ENCODE data around the gene DNAJC5. TPM values are rescaled to one million over a fixed set of nuclear protein-coding genes. Genes with fewer than 3 reads are reported as not detected.
A peak's percentile ranks its signal among the peaks of the same experiment; 100 is the strongest.

The DNAJC5 gene
- total RNA-seq, 1 experiment from 2014 or later: 124 TPM

GRCh38 chr20:63896264-63897105 lies 1.6 kb downstream of the DNAJC5 start:
- peaks cover 21% of the 10 kb centered on the region for H3K4me1 ChIP-seq

GRCh38 chr20:63897978-63898561 lies 3.1 kb downstream of the DNAJC5 start:
- Histone ChIP-seq H3K4me3 (ENCODE audit: low read depth, low read length) (no peak overlapping the region), H3K27me3 (replicated peaks; ENCODE audit: control insufficient read depth, insufficient read depth, low read length) (no peaks in the 10 kb centered on the region), H3K4me1 (peaks cover 21% of the 10 kb centered on the region), H3K36me3 (ENCODE audit: control insufficient read depth, insufficient read depth, low read length) (peaks cover 3% of the 10 kb centered on the region), H3K9me3 (no peaks in the 10 kb centered on the region)
- no peak for TF ChIP-seq CTCF (IDR thresholded peaks at IDR 0.05; ENCODE audit: insufficient read depth in 1 of 2, low read depth in 1 of 2, low read length in 1 of 2, severe bottlenecking in 1 of 2, unreplicated experiment in 1 of 2)
- DNase-seq: no peak
- intact Hi-C loops (cut with micrococcal nuclease; ENCODE audit: unreplicated experiment): loop anchor here (10.0 kb wide), 2 partner anchors 167 to 273 kb away; partner anchors contain the start of genes GMEB2 and TCEA2
- H3K4me3 Mint-ChIP-seq (ENCODE audit: unreplicated experiment): peak overlapping the region; percentile 63
- H3K9me3 Mint-ChIP-seq (ENCODE audit: unreplicated experiment): no peaks in the 10 kb centered on the region
- peaks cover 57% of the 10 kb centered on the region for H3K36me3 Mint-ChIP-seq (ENCODE audit: insufficient read depth, unreplicated experiment)
- peak overlapping the region; percentile 76 for H3K27ac Mint-ChIP-seq (ENCODE audit: unreplicated experiment)
- BruUV-seq (replicated peaks): no TSS peak
- CTCF ChIA-PET: no interaction called here
- POLR2A ChIA-PET: interaction anchor here (0.9 kb wide), 1 partner anchor 32 kb away, joined by 3 read pairs; the partner anchor contains the start of gene TPD52L2
- peaks cover 27% of the 10 kb centered on the region for H3K4me1 Mint-ChIP-seq (ENCODE audit: low read depth, unreplicated experiment)
- no peaks in the 10 kb centered on the region for H3K27me3 Mint-ChIP-seq (ENCODE audit: insufficient read depth, unreplicated experiment)

More at GRCh38 chr20:63896264-63897105, 1.6 kb downstream of the DNAJC5 start:
- Mint-ChIP-seq H3K27ac (ENCODE audit: unreplicated experiment) (peak overlapping the region; percentile 85), H3K4me1 (ENCODE audit: low read depth, unreplicated experiment) (peaks cover 27% of the 10 kb centered on the region), H3K36me3 (ENCODE audit: insufficient read depth, unreplicated experiment) (peaks cover 59% of the 10 kb centered on the region), H3K9me3 (ENCODE audit: unreplicated experiment) (no peaks in the 10 kb centered on the region), H3K27me3 (ENCODE audit: insufficient read depth, unreplicated experiment) (no peaks in the 10 kb centered on the region), H3K4me3 (ENCODE audit: unreplicated experiment) (peak overlapping the region; percentile 76)
- peak; percentile 72 to 78 for DNase-seq
- Histone ChIP-seq H3K36me3 (ENCODE audit: control insufficient read depth, insufficient read depth, low read length) (peaks cover under 1% of the 10 kb centered on the region; the same call in 1 of the 2 replicates), H3K27me3 (replicated peaks; ENCODE audit: control insufficient read depth, insufficient read depth, low read length) (no peaks in the 10 kb centered on the region), H3K4me3 (ENCODE audit: low read depth, low read length) (peak overlapping the region; percentile 61), H3K9me3 (no peaks in the 10 kb centered on the region)
- intact Hi-C loops (cut with micrococcal nuclease; ENCODE audit: unreplicated experiment): loop anchor here (1.0 to 10.0 kb wide), 3 partner anchors 12 to 272 kb away; partner anchors contain the start of genes GMEB2 and TCEA2
- BruUV-seq (replicated peaks): no TSS peak
- TF ChIP-seq CTCF (IDR thresholded peaks at IDR 0.05; ENCODE audit: insufficient read depth in 1 of 2, low read depth in 1 of 2, low read length in 1 of 2, severe bottlenecking in 1 of 2, unreplicated experiment in 1 of 2): no peak
- ChIA-PET POLR2A (interaction anchor here (0.5 to 3.9 kb wide), 6 partner anchors 15 to 375 kb away, joined by 3 to 49 read pairs (median 3); partner anchors contain the start of genes PRPF6, TPD52L2 and UCKL1), CTCF (interaction anchor here (0.6 to 2.8 kb wide), 5 partner anchors 58 to 270 kb away, joined by 3 to 11 read pairs (median 3); partner anchors contain the start of genes GMEB2 and PRPF6)

DNA sequence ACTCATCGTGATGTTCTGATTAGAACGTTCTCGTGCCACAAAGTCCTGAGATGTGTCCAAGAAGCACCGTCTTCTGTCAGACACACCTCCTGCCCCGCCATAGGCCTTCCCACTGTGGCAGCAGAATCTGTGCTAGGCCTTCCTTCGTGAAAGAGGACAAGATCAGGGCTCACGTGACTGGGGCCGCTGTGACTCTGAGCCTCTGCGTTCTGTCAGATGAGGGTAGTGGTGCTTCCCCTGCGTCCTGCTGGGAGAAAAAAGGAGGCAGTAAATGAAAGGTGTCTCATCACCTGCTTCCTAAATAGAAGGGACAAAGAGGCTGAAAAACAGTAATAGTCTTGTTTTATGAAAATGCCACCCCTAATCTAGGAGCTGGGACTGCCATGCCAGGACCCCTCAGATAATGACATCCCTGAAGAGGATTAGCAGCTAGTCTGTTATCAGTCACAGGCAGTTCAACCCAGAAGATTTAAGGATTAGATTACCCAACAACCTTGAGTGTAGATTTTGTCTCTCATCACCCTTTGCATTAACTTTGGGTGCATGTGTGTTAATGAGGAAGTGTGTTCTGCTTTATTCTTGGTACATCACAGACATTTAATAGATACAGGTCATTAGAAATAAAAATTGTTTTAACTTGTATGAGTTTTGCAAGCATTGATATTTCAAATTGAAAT lies 4.1 kb downstream of the DNAJC5 start:
- no peaks in the 10 kb centered on the region for H3K9me3 ChIP-seq
- ChIA-PET POLR2A (no interaction called here), CTCF (no interaction called here)
- H3K27me3 ChIP-seq (replicated peaks; ENCODE audit: control insufficient read depth, insufficient read depth, low read length): no peaks in the 10 kb centered on the region
- Mint-ChIP-seq H3K4me1 (ENCODE audit: low read depth, unreplicated experiment) (peaks cover 27% of the 10 kb centered on the region), H3K36me3 (ENCODE audit: insufficient read depth, unreplicated experiment) (peaks cover 64% of the 10 kb centered on the region), H3K4me3 (ENCODE audit: unreplicated experiment) (no peak overlapping the region), H3K9me3 (ENCODE audit: unreplicated experiment) (no peaks in the 10 kb centered on the region), H3K27me3 (ENCODE audit: insufficient read depth, unreplicated experiment) (no peaks in the 10 kb centered on the region), H3K27ac (ENCODE audit: unreplicated experiment) (no peak overlapping the region)
- peaks cover 17% of the 10 kb centered on the region for H3K4me1 ChIP-seq
- DNase-seq: no peak
- H3K36me3 ChIP-seq (ENCODE audit: control insufficient read depth, insufficient read depth, low read length): peaks cover 4% of the 10 kb centered on the region
- intact Hi-C loops (cut with micrococcal nuclease; ENCODE audit: unreplicated experiment): loop anchor here (10.0 kb wide), 2 partner anchors 166 to 274 kb away; partner anchors contain the start of genes GMEB2 and TCEA2
- no peak overlapping the region for H3K4me3 ChIP-seq (ENCODE audit: low read depth, low read length)
- no TSS peak for BruUV-seq (replicated peaks)
- TF ChIP-seq CTCF (IDR thresholded peaks at IDR 0.05; ENCODE audit: insufficient read depth in 1 of 2, low read depth in 1 of 2, low read length in 1 of 2, severe bottlenecking in 1 of 2, unreplicated experiment in 1 of 2): no peak
